Fibroblast of lung (primary cell): Measurements from ENCODE around the gene SLC4A3. TPM values are rescaled to one million over a fixed set of nuclear protein-coding genes. Genes with fewer than 3 reads are reported as not detected.
A peak's percentile ranks its signal among the peaks of the same experiment; 100 is the strongest.

ENCODE experiments used
- DNase-seq, 2 donors: peaks; one replicate each; pipeline versions ENCODE4 v3.0.0 to v3.0.0-alpha.2; 2010; ENCODE audit warnings: low read depth in 2 of 2
- H2AFZ ChIP-seq: 2 replicates; pipeline ENCODE4 v1.5.1; 2012; ENCODE audit warnings: low read length, control low read depth, inconsistent platforms
- H3K27ac ChIP-seq: 2 replicates; pipeline ENCODE4 v1.5.1; 2011; ENCODE audit warnings: low read length, control low read depth; ENCODE audit not compliant: insufficient read depth
- H3K27me3 ChIP-seq: 2 replicates; pipeline ENCODE4 v1.5.1; 2011; ENCODE audit warnings: mild to moderate bottlenecking, low read length; ENCODE audit not compliant: control insufficient read depth, insufficient read depth
- H3K36me3 ChIP-seq: 2 replicates; pipeline ENCODE4 v1.5.1; 2011; ENCODE audit warnings: low read length; ENCODE audit not compliant: control insufficient read depth, insufficient read depth
- H3K4me1 ChIP-seq: 2 replicates; pipeline ENCODE4 v1.5.1; 2011; ENCODE audit warnings: low read length; ENCODE audit not compliant: control insufficient read depth, insufficient read depth; ENCODE audit errors: extremely low read depth
- H3K4me2 ChIP-seq: 2 replicates; pipeline ENCODE4 v1.5.1; 2011; ENCODE audit warnings: low read length, control low read depth; ENCODE audit not compliant: insufficient read depth; ENCODE audit errors: extremely low read depth
- H3K4me3 ChIP-seq, 4 experiments: fragments of 200-600 bp in 1 of 4; sonication (generic) in 1 of 4; replicated peaks in 1 of 4; 2 replicates each; pipeline ENCODE4 v1.5.1; 2011 to 2016; ENCODE audit warnings: low read length in 4 of 4, low read depth in 3 of 4, mild to moderate bottlenecking in 3 of 4, control low read depth in 2 of 4, inconsistent platforms in 1 of 4, mixed read lengths in 1 of 4; ENCODE audit not compliant: insufficient read depth in 1 of 4; ENCODE audit errors: control extremely low read depth in 1 of 4
- H3K79me2 ChIP-seq: 2 replicates; pipeline ENCODE4 v1.5.1; 2012; ENCODE audit warnings: mild to moderate bottlenecking, low read length, inconsistent platforms; ENCODE audit not compliant: control insufficient read depth, insufficient read depth
- H3K9ac ChIP-seq: 2 replicates; pipeline ENCODE4 v1.5.1; 2011; ENCODE audit warnings: mild to moderate bottlenecking, low read length, control low read depth; ENCODE audit not compliant: insufficient read depth
- H3K9me3 ChIP-seq: 2 replicates; pipeline ENCODE4 v1.5.1; 2012; ENCODE audit warnings: low read depth, low read length; ENCODE audit not compliant: control insufficient read depth, insufficient read depth
- H4K20me1 ChIP-seq: 2 replicates; pipeline ENCODE4 v1.5.1; 2011; ENCODE audit warnings: low read length; ENCODE audit not compliant: control insufficient read depth, insufficient read depth; ENCODE audit errors: extremely low read depth
- EZH2 ChIP-seq: IDR thresholded peaks from 2 replicates; pipeline ENCODE4 v1.5.1; 2012; ENCODE audit warnings: low read length, control low read depth, mild to moderate bottlenecking; ENCODE audit errors: missing control alignments
- polyA plus RNA-seq, 2 donors: library from polyadenylated mRNA; depleted of rRNA in 1 of 2; stranded (reverse) in 1 of 2; unstranded in 1 of 2; fragments of >200 nt; gene quantifications; 2 replicates each; pipeline ENCODE4 v1.2.1, GENCODE V29; 2011 to 2012; ENCODE audit warnings: missing spikeins in 1 of 2
- total RNA-seq: library from RNA; depleted of rRNA; stranded (reverse); fragments of >200 nt; gene quantifications from 2 replicates; pipeline ENCODE4 v1.2.1, GENCODE V29; 2014
- TF ChIP-seq, protein P1 (sequence below), 2 donors: IDR thresholded peaks in 1 of 2; conservative IDR thresholded peaks in 1 of 2; 1 replicate in 1 of 2; 2 replicates in 1 of 2; pipeline ENCODE4 v1.5.1; 2011 to 2012; ENCODE audit warnings: low read length in 2 of 2, control low read depth in 1 of 2, inconsistent platforms in 1 of 2, low read depth in 1 of 2, mild to moderate bottlenecking in 1 of 2

Gene SLC4A3
- total and polyA plus RNA-seq, 2 donors (not counting 1 experiment from before 2014, with no cell fraction given), result 1.4 to 1.5 TPM

DNA sequence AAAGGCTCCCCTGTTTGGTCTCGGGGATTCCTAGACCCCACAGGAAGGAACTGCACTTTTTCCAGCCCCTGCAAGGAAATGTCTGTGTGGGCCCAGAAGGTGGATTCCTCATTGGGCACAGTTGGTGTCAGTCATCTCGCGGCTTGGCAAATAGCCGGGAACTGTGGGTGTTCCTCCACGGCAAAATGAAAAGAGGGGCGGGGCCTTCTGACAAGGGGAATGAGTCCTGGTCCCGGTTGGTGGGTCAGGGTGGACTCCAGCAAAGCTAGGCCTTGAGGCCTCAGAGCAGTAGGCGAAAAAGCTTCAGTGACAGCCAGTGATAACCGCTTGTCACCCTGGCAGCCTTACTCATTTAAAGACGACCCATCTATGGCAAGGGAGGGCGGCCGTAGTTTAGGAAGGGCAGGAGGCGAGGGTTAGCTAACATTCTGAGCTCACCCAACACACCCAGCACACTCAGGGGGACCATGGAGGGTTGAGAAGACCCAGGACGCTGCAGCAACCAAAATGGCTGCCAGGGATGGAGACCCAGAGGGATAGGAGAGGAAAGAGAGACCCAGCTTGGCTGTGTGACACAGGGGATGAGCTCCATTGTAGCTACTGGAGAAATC, 16.5 kb downstream of the SLC4A3 start:
- Histone ChIP-seq H4K20me1 (no peaks in the 10 kb centered on the region), H3K36me3 (no peaks in the 10 kb centered on the region), H2AFZ (no peak overlapping the region), H3K79me2 (no peaks in the 10 kb centered on the region), H3K4me2 (no peak overlapping the region), H3K9ac (no peak overlapping the region), H3K9me3 (no peaks in the 10 kb centered on the region), H3K27ac (no peak overlapping the region), H3K27me3 (no peaks in the 10 kb centered on the region), H3K4me3 (no peak overlapping the region), H3K4me1 (peaks cover 9% of the 10 kb centered on the region)
- no peak for TF ChIP-seq EZH2
- TF ChIP-seq, protein P1, sequence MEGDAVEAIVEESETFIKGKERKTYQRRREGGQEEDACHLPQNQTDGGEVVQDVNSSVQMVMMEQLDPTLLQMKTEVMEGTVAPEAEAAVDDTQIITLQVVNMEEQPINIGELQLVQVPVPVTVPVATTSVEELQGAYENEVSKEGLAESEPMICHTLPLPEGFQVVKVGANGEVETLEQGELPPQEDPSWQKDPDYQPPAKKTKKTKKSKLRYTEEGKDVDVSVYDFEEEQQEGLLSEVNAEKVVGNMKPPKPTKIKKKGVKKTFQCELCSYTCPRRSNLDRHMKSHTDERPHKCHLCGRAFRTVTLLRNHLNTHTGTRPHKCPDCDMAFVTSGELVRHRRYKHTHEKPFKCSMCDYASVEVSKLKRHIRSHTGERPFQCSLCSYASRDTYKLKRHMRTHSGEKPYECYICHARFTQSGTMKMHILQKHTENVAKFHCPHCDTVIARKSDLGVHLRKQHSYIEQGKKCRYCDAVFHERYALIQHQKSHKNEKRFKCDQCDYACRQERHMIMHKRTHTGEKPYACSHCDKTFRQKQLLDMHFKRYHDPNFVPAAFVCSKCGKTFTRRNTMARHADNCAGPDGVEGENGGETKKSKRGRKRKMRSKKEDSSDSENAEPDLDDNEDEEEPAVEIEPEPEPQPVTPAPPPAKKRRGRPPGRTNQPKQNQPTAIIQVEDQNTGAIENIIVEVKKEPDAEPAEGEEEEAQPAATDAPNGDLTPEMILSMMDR (conservative IDR thresholded peaks at IDR 0.05 in 1 of 2, IDR thresholded peaks at IDR 0.05 in 1 of 2; ENCODE audit: low read depth in 1 of 2, low read length in 2 of 2), result no peak
- no peak for DNase-seq

DNA sequence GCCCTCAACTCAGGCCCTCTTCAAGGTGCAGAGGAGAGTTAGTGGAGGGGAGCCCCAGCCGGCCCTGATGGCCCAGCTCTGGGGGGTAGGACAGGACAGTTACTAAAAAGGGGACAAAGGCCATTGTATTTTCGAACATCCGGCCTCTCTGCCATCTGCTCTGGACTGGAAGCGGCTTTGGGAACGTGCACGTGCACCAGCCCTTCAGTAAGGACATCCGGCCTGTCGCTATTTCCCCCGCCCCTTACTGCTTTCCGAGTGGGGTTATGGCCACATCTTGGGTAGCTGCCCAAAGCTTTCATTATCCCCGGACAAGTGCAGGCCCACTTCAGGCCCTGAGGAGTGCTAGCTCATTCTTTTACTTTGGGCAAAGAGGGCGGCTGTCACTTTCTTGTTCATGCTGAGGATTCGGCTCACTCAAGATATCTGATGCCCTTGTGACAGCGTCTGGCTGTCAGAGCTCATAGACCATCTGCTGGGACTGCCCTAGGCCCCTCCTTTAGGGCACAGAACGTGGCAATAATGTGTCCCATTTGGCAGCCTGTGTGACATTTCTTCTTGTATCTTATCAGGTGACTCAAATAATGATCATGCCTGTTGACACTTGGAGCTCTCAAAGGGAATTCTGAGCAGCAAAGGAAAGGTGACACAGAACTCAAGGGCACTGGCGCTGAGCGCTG, 17.5 kb downstream of the SLC4A3 start:
- H3K4me1 ChIP-seq, result peaks cover 9% of the 10 kb centered on the region
- no peaks in the 10 kb centered on the region for H3K9me3 ChIP-seq
- no peak overlapping the region for H3K9ac ChIP-seq
- H3K79me2 ChIP-seq, result no peaks in the 10 kb centered on the region
- H4K20me1 ChIP-seq, result no peaks in the 10 kb centered on the region
- no peak overlapping the region for H3K27ac ChIP-seq
- H3K36me3 ChIP-seq, result no peaks in the 10 kb centered on the region
- H3K4me2 ChIP-seq, result no peak overlapping the region
- no peaks in the 10 kb centered on the region for H3K27me3 ChIP-seq
- no peak for TF ChIP-seq EZH2
- TF ChIP-seq, protein P1 (conservative IDR thresholded peaks at IDR 0.05 in 1 of 2, IDR thresholded peaks at IDR 0.05 in 1 of 2; ENCODE audit: low read depth in 1 of 2, low read length in 2 of 2), result no peak
- no peak overlapping the region for H2AFZ ChIP-seq
- DNase-seq, result peak; percentile 26 to 32
- no peak overlapping the region for H3K4me3 ChIP-seq

DNA sequence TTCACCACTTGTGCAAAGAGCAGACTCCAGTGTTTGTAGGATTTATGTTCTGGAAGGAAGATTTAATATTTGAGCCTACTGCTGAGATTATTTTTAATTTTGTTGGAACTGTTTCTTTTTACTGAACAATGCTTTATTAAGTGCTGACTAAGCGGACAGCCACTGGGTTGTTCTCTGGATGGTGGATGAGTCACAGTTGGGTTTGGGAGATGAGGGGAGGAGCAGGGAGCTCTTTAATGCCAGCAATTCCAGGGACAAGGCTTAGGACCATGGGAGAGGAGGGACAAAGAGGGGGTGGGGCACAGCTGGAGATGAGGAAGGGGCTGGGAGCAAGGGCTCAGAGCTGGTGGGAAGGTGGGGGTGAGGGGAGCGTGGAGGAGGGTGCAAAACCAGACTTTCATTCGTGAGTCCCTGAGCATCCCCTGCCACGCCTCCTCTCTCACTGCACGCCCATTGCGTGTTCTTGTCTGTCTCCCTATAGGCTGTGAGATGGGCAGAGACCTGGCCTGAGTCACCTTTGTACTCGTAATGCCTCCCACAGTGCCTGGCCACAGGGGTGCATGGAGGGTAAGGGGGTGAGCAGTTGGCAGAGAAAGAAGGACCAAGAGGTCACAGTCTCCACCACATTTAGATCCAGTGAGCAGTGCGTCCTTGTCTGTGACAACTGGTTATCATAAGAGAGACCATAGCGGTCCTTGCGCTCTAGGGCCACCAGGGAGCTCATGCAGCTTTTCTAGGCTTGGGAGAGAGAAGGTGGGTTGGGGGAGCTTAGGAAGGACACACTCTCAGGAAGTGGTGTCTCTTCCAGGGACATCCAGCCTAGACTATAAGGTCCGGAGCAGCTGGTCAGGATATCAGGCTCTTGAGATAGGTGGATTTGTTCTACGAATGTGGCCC, 18.4 kb downstream of the SLC4A3 start:
- Histone ChIP-seq H3K27me3 (no peaks in the 10 kb centered on the region), H4K20me1 (no peaks in the 10 kb centered on the region), H3K79me2 (no peaks in the 10 kb centered on the region), H3K4me1 (peaks cover 9% of the 10 kb centered on the region), H3K9me3 (no peaks in the 10 kb centered on the region), H3K36me3 (no peaks in the 10 kb centered on the region), H2AFZ (no peak overlapping the region), H3K4me2 (no peak overlapping the region), H3K27ac (no peak overlapping the region), H3K4me3 (no peak overlapping the region), H3K9ac (no peak overlapping the region)
- DNase-seq, result peak; percentile 85
- TF ChIP-seq, protein P1 (conservative IDR thresholded peaks at IDR 0.05 in 1 of 2, IDR thresholded peaks at IDR 0.05 in 1 of 2; ENCODE audit: low read depth in 1 of 2, low read length in 2 of 2), result no peak
